Measurements from ENCODE around the gene CYB561.

Gene CYB561

GRCh38 chr17:63431939-63432804 is 13.9 kb downstream of the CYB561 start:
- DNase-seq = no peak

- no peak for DNase-seq
Measured at GRCh38 chr17:63431618-63431938, 14.5 kb downstream of the CYB561 start.

- no peak for DNase-seq
Measured at GRCh38 chr17:63430223-63430622, 15.9 kb downstream of the CYB561 start.

GRCh38 chr17:63429766-63430165 is 16.3 kb downstream of the CYB561 start:
- DNase-seq = no peak

- no peak for DNase-seq
Measured at GRCh38 chr17:63426917-63427308, 19.2 kb downstream of the CYB561 start.

GRCh38 chr17:63426041-63426916 is 19.8 kb downstream of the CYB561 start:
- DNase-seq = peak in 2 of 3 experiments; percentile 10 to 12

GRCh38 chr17:63425483-63425882 is 20.6 kb downstream of the CYB561 start:
- DNase-seq = peak; percentile 63 to 90 (median 83)

- no peak for DNase-seq
Measured at GRCh38 chr17:63423963-63424362, 22.1 kb downstream of the CYB561 start.

- DNase-seq = no peak
Measured at GRCh38 chr17:63423251-63423950, 22.7 kb downstream of the CYB561 start.

GRCh38 chr17:63421681-63422645 is 24.1 kb downstream of the CYB561 start:
- DNase-seq = no peak

GRCh38 chr17:63420868-63421680 is 25.0 kb downstream of the CYB561 start:
- no peak for DNase-seq

GRCh38 chr17:63419949-63420867 is 25.9 kb downstream of the CYB561 start:
- DNase-seq = no peak

GRCh38 chr17:63419398-63419797 is 26.7 kb downstream of the CYB561 start:
- no peak for DNase-seq

- DNase-seq = no peak
Measured at GRCh38 chr17:63418540-63418939, 27.6 kb downstream of the CYB561 start.

GRCh38 chr17:63414222-63414621 is 31.9 kb downstream of the CYB561 start:
- DNase-seq = no peak

- DNase-seq = no peak
Measured at GRCh38 chr17:63413128-63413527, 33.0 kb downstream of the CYB561 start.

GRCh38 chr17:63412234-63412633 is 33.9 kb downstream of the CYB561 start:
- no peak for DNase-seq

- DNase-seq = no peak
Measured at GRCh38 chr17:63407741-63408330, 38.3 kb downstream of the CYB561 start.

- peak; percentile 68 to 95 (median 88) for DNase-seq
Measured at GRCh38 chr17:63406689-63407330, 39.3 kb downstream of the CYB561 start.

Data from NCI-H1417 (cell line).